Vagina (tissue), 2 donors: ENCODE results near the gene ANKRD22. TPM values are rescaled to one million over a fixed set of nuclear protein-coding genes. Genes with fewer than 3 reads are reported as not detected.
"Not testable (repeated sequence)": the region's sequence is repeated elsewhere in the genome, so short reads cannot be mapped to it uniquely, and the experiment has no call there.

Experiments used
- DNase-seq, 2 donors: peaks; one replicate each; pipeline ENCODE4 v3.0.0-alpha.2; 2017; ENCODE audit errors: extremely low spot score in 2 of 2
- H3K27ac ChIP-seq: fragments of 200-600 bp; sonication (generic); one replicate; pipeline ENCODE4 v1.5.1; 2019
- H3K27me3 ChIP-seq: fragments of 200-600 bp; sonication (generic); one replicate; pipeline ENCODE4 v1.5.1; 2019
- H3K36me3 ChIP-seq, 2 donors: fragments of 200-600 bp; sonication (generic); one replicate each; pipeline ENCODE4 v1.5.1; 2017 to 2019
- H3K4me1 ChIP-seq: fragments of 200-600 bp; sonication (generic); one replicate; pipeline ENCODE4 v1.5.1; 2019
- H3K4me3 ChIP-seq, 2 donors: fragments of 200-600 bp; sonication (generic); 1 replicate in 1 of 2; 2 replicates in 1 of 2; pipeline ENCODE4 v1.5.1; 2016 to 2019
- H3K9me3 ChIP-seq: fragments of 200-600 bp; sonication (generic); one replicate; pipeline ENCODE4 v1.5.1; 2019
- CTCF ChIP-seq, 3 experiments: fragments of 450-650 bp in 2 of 3; fragments of 200-600 bp in 1 of 3; sonication (generic) in 1 of 3; IDR thresholded peaks; one replicate each; pipeline ENCODE4 v1.5.1; 2017 to 2019; ENCODE audit warnings: antibody characterized with exemption in 3 of 3, mild to moderate bottlenecking in 2 of 3, moderate library complexity in 2 of 3
- POLR2A ChIP-seq, 2 donors: fragments of 450-650 bp; IDR thresholded peaks; one replicate each; pipeline ENCODE4 v1.6.1; 2017; ENCODE audit warnings: antibody characterized with exemption in 2 of 2, mild to moderate bottlenecking in 2 of 2, moderate library complexity in 2 of 2
- POLR2AphosphoS5 ChIP-seq, 2 donors: sonication (generic); formaldehyde crosslinking; IDR thresholded peaks; one replicate each; pipeline ENCODE4 v1.9.0; 2017; ENCODE audit warnings: antibody characterized with exemption in 2 of 2, mild to moderate bottlenecking in 2 of 2, low read depth in 1 of 2; ENCODE audit not compliant: insufficient read depth in 1 of 2
- intact Hi-C: fragments of 100-400 bp; cut with DNase I; formaldehyde crosslinking; loops from one replicate; pipeline ENCODE4 v1.15.1; 2023
- total RNA-seq: library from RNA; depleted of rRNA; stranded (reverse); fragments of >200 nt; gene quantifications from one replicate; pipeline ENCODE4 v1.2.3, GENCODE V29; 2016

Gene ANKRD22
- total RNA-seq, 1 donor from 2014 or later = 4.4 TPM

- no peaks in the 10 kb centered on the region for H3K9me3 ChIP-seq
- peaks cover 7% of the 10 kb centered on the region for H3K4me1 ChIP-seq
- intact Hi-C loops = no loop called here
- no peaks in the 10 kb centered on the region for H3K27me3 ChIP-seq
- H3K27ac ChIP-seq = no peak overlapping the region
- TF ChIP-seq CTCF (IDR thresholded peaks at IDR 0.05) = no peak
- no peak for TF ChIP-seq POLR2AphosphoS5 (IDR thresholded peaks at IDR 0.05; ENCODE audit: insufficient read depth in 1 of 2, low read depth in 1 of 2)
- no peak for TF ChIP-seq POLR2A (IDR thresholded peaks at IDR 0.05)
- H3K36me3 ChIP-seq = no peaks in the 10 kb centered on the region
- H3K4me3 ChIP-seq = no peak overlapping the region
- DNase-seq = no peak
These were observed 38.1 kb upstream of the ANKRD22 start for GRCh38 chr10:88889559-88890337.

GRCh38 chr10:88888810-88889445 lies 37.3 kb upstream of the ANKRD22 start:
- TF ChIP-seq POLR2AphosphoS5 (IDR thresholded peaks at IDR 0.05; ENCODE audit: insufficient read depth in 1 of 2, low read depth in 1 of 2) (no peak), POLR2A (IDR thresholded peaks at IDR 0.05) (no peak), CTCF (IDR thresholded peaks at IDR 0.05) (no peak)
- no peaks in the 10 kb centered on the region for H3K36me3 ChIP-seq
- intact Hi-C loops = no loop called here

GRCh38 chr10:88886557-88886956 lies 34.9 kb upstream of the ANKRD22 start:
- intact Hi-C loops = no loop called here
- H3K27ac ChIP-seq = no peak overlapping the region
- no peak overlapping the region for H3K4me3 ChIP-seq
- no peaks in the 10 kb centered on the region for H3K27me3 ChIP-seq
- H3K4me1 ChIP-seq = peaks cover 19% of the 10 kb centered on the region
- TF ChIP-seq CTCF (IDR thresholded peaks at IDR 0.05) = no peak
- TF ChIP-seq POLR2A (IDR thresholded peaks at IDR 0.05) = no peak
- TF ChIP-seq POLR2AphosphoS5 (IDR thresholded peaks at IDR 0.05; ENCODE audit: insufficient read depth in 1 of 2, low read depth in 1 of 2) = no peak
- H3K9me3 ChIP-seq = no peaks in the 10 kb centered on the region
- DNase-seq = no peak
- H3K36me3 ChIP-seq = no peaks in the 10 kb centered on the region

More at GRCh38 chr10:88888810-88889445, 37.3 kb upstream of the ANKRD22 start:
- H3K9me3 ChIP-seq = no peaks in the 10 kb centered on the region
- peaks cover 4% of the 10 kb centered on the region for H3K4me1 ChIP-seq
- DNase-seq = no peak
- no peaks in the 10 kb centered on the region for H3K27me3 ChIP-seq
- H3K4me3 ChIP-seq = no peak overlapping the region
- no peak overlapping the region for H3K27ac ChIP-seq

- no peaks in the 10 kb centered on the region for H3K27me3 ChIP-seq
- H3K4me1 ChIP-seq = peaks cover 34% of the 10 kb centered on the region
- intact Hi-C loops = loop anchor here (5.0 kb wide), 1 partner anchor 109 kb away; the partner anchor contains the start of gene FAS
- no peak for DNase-seq
- H3K4me3 ChIP-seq = no peak overlapping the region
- H3K27ac ChIP-seq = no peak overlapping the region
- TF ChIP-seq POLR2AphosphoS5 (IDR thresholded peaks at IDR 0.05; ENCODE audit: insufficient read depth in 1 of 2, low read depth in 1 of 2) = no peak
- no peak for TF ChIP-seq POLR2A (IDR thresholded peaks at IDR 0.05)
- no peak for TF ChIP-seq CTCF (IDR thresholded peaks at IDR 0.05)
- H3K36me3 ChIP-seq = no peaks in the 10 kb centered on the region
- H3K9me3 ChIP-seq = no peaks in the 10 kb centered on the region
These were observed 31.8 kb upstream of the ANKRD22 start for GRCh38 chr10:88883448-88883809.

GRCh38 chr10:88882646-88883447 lies 31.2 kb upstream of the ANKRD22 start:
- H3K36me3 ChIP-seq, H3K9me3 ChIP-seq, H3K4me3 ChIP-seq, DNase-seq, H3K27me3 ChIP-seq: not testable (repeated sequence)
- Histone ChIP-seq H3K4me1 (peaks cover 34% of the 10 kb centered on the region), H3K27ac (peak overlapping the region; percentile 93)
- intact Hi-C loops = loop anchor here (5.0 kb wide), 1 partner anchor 109 kb away; the partner anchor contains the start of gene FAS
